H1 (cell line): Measurements from ENCODE around the gene CELF2. TPM values are rescaled to one million over a fixed set of nuclear protein-coding genes. Genes with fewer than 3 reads are reported as not detected.

ENCODE experiments used
- CTCF ChIA-PET: fragments of 300-600 bp; sonication (Branson Sonifier 250); formaldehyde crosslinking; loops from one replicate; lab custom pipeline; 2021; ENCODE audit not compliant: partially characterized antibody; lab: Charles Lee
- POLR2A ChIA-PET: fragments of 300-600 bp; sonication (Branson Sonifier 250); formaldehyde crosslinking; loops from one replicate; lab custom pipeline; 2021; ENCODE audit warnings: inconsistent platforms; ENCODE audit not compliant: partially characterized antibody; lab: Charles Lee
- DNase-seq, 2 experiments: peaks; one replicate each; pipeline versions ENCODE4 v3.0.0 to v3.0.0-alpha.2; 2010 to 2022; ENCODE audit warnings: low spot score in 2 of 2, low read depth in 1 of 2, mixed read lengths in 1 of 2
- FAIRE-seq: peaks from 2 replicates; lab custom pipeline; 2011; peaks lifted over from hg19 to GRCh38; lab: Jason Lieb, UNC
- H2AFZ ChIP-seq: 2 replicates; pipeline ENCODE4 v1.8.1; 2012; ENCODE audit warnings: low read length, inconsistent platforms
- H2AK5ac ChIP-seq: 2 replicates; pipeline ENCODE4 v1.6.1; 2013; ENCODE audit warnings: low read depth, low read length
- H2BK120ac ChIP-seq: replicated peaks from 2 replicates; pipeline ENCODE3; 2013; ENCODE audit warnings: low read depth, low read length, inconsistent platforms
- H2BK12ac ChIP-seq: 2 replicates; pipeline ENCODE4 v1.6.1; 2013; ENCODE audit warnings: low read depth, low read length
- H2BK15ac ChIP-seq: 2 replicates; pipeline ENCODE4 v1.6.1; 2013; ENCODE audit warnings: low read length
- H2BK20ac ChIP-seq: 2 replicates; pipeline ENCODE4 v1.6.1; 2013; ENCODE audit warnings: low read length
- H2BK5ac ChIP-seq: 2 replicates; pipeline ENCODE4 v1.6.1; 2013; ENCODE audit warnings: low read depth, low read length
- H3K14ac ChIP-seq: 2 replicates; pipeline ENCODE4 v1.6.1; 2013; ENCODE audit warnings: inconsistent platforms; ENCODE audit not compliant: insufficient read length
- H3K18ac ChIP-seq: 2 replicates; pipeline ENCODE4 v1.6.1; 2013; ENCODE audit warnings: low read length; ENCODE audit errors: extremely low read depth
- H3K23ac ChIP-seq: 2 replicates; pipeline ENCODE4 v1.6.1; 2013; ENCODE audit warnings: inconsistent platforms; ENCODE audit not compliant: insufficient read length
- H3K23me2 ChIP-seq: 2 replicates; pipeline ENCODE4 v1.6.1; 2013; ENCODE audit warnings: low read depth, low read length
- H3K27ac ChIP-seq: 2 replicates; pipeline ENCODE4 v1.6.1; 2011; ENCODE audit warnings: low read depth, low read length, inconsistent platforms
- H3K27me3 ChIP-seq, 4 experiments: replicated peaks in 1 of 4; 1 replicate in 1 of 4; 2 replicates in 3 of 4; pipeline versions ENCODE4 v1.6.1 to v1.8.1; 2011 to 2013; ENCODE audit warnings: low read length in 3 of 4, mild to moderate bottlenecking in 3 of 4, inconsistent platforms in 2 of 4, mixed read lengths in 2 of 4, moderate library complexity in 1 of 4; ENCODE audit not compliant: control insufficient read depth in 3 of 4, insufficient read depth in 3 of 4; ENCODE audit errors: extremely low read depth in 1 of 4
- H3K36me3 ChIP-seq, 4 experiments: 2 replicates each; pipeline versions ENCODE4 v1.6.1 to v1.8.1; 2011 to 2013; ENCODE audit warnings: mild to moderate bottlenecking in 4 of 4, low read length in 3 of 4, moderate library complexity in 2 of 4, control low read depth in 1 of 4, inconsistent platforms in 1 of 4; ENCODE audit not compliant: insufficient read depth in 4 of 4, control insufficient read depth in 2 of 4
- H3K4ac ChIP-seq: replicated peaks from 2 replicates; pipeline ENCODE3; 2013; ENCODE audit warnings: low read length, low read depth, mixed read lengths, inconsistent platforms; ENCODE audit not compliant: insufficient read length
- H3K4me1 ChIP-seq, 4 experiments: replicated peaks in 1 of 4; 1 replicate in 1 of 4; 2 replicates in 3 of 4; pipeline versions ENCODE4 v1.6.1 to v1.8.1; 2011 to 2013; ENCODE audit warnings: low read length in 3 of 4, inconsistent platforms in 2 of 4, mixed read lengths in 1 of 4; ENCODE audit not compliant: insufficient read depth in 4 of 4, control insufficient read depth in 3 of 4
- H3K4me2 ChIP-seq, 2 experiments: 2 replicates each; pipeline versions ENCODE4 v1.6.1 to v1.8.1; 2011 to 2013; ENCODE audit warnings: low read depth in 2 of 2, low read length in 2 of 2, control low read depth in 1 of 2, inconsistent platforms in 1 of 2, mild to moderate bottlenecking in 1 of 2; ENCODE audit not compliant: insufficient read depth in 1 of 2
- H3K4me3 ChIP-seq, 4 experiments: fragments of 200-600, 300-600 bp in 1 of 4; sonication (generic), shearing (Covaris generic), sonication (Bioruptor Twin) in 1 of 4; 2 replicates each; pipeline versions ENCODE4 v1.5.1 to v1.8.1; 2011 to 2016; ENCODE audit warnings: low read length in 4 of 4, low read depth in 3 of 4, control low read depth in 2 of 4, inconsistent platforms in 2 of 4, mild to moderate bottlenecking in 2 of 4, mixed read lengths in 1 of 4, moderate library complexity in 1 of 4; ENCODE audit not compliant: insufficient read depth in 2 of 4; ENCODE audit errors: extremely low read depth in 1 of 4
- H3K56ac ChIP-seq: replicated peaks from 2 replicates; pipeline ENCODE3; 2013; ENCODE audit warnings: low read depth, mild to moderate bottlenecking, mixed read lengths, low read length, inconsistent platforms; ENCODE audit not compliant: insufficient read length
- H3K79me1 ChIP-seq: 2 replicates; pipeline ENCODE4 v1.6.1; 2013; ENCODE audit warnings: low read depth, low read length, control low read depth
- H3K79me2 ChIP-seq, 2 experiments: 2 replicates each; pipeline versions ENCODE4 v1.6.1 to v1.8.1; 2012 to 2013; ENCODE audit warnings: low read length in 2 of 2, mild to moderate bottlenecking in 2 of 2, inconsistent platforms in 1 of 2; ENCODE audit not compliant: insufficient read depth in 2 of 2, control insufficient read depth in 1 of 2
- H3K9ac ChIP-seq, 4 experiments: replicated peaks in 1 of 4; 1 replicate in 1 of 4; 2 replicates in 3 of 4; pipeline versions ENCODE4 v1.6.1 to v1.8.1; 2011 to 2013; ENCODE audit warnings: low read depth in 3 of 4, low read length in 3 of 4, control low read depth in 2 of 4, mild to moderate bottlenecking in 2 of 4, moderate library complexity in 2 of 4, inconsistent platforms in 1 of 4; ENCODE audit errors: extremely low read depth in 1 of 4
- H3K9me3 ChIP-seq, 2 experiments: 2 replicates each; pipeline versions ENCODE4 v1.6.1 to v1.8.1; 2012 to 2013; ENCODE audit warnings: mild to moderate bottlenecking in 2 of 2, moderate library complexity in 2 of 2, control low read depth in 1 of 2, inconsistent platforms in 1 of 2, low read depth in 1 of 2, low read length in 1 of 2, mixed read lengths in 1 of 2; ENCODE audit not compliant: insufficient read depth in 2 of 2
- H4K20me1 ChIP-seq, 2 experiments: replicated peaks in 1 of 2; 2 replicates each; pipeline versions ENCODE3 to v1.8.1; 2011 to 2013; ENCODE audit warnings: inconsistent platforms in 2 of 2, low read length in 2 of 2, mild to moderate bottlenecking in 1 of 2; ENCODE audit not compliant: insufficient read depth in 2 of 2, control insufficient read depth in 1 of 2
- H4K5ac ChIP-seq: 2 replicates; pipeline ENCODE4 v1.6.1; 2013; ENCODE audit warnings: low read length, low read depth, mixed read lengths, inconsistent platforms; ENCODE audit not compliant: insufficient read length
- H4K8ac ChIP-seq: 2 replicates; pipeline ENCODE4 v1.8.0; 2013; ENCODE audit warnings: mild to moderate bottlenecking, moderate library complexity, low read length, inconsistent platforms; ENCODE audit not compliant: insufficient read depth; ENCODE audit errors: extremely low read depth
- H4K91ac ChIP-seq: replicated peaks from 2 replicates; pipeline ENCODE3; 2013; ENCODE audit warnings: low read length, mixed read lengths, inconsistent platforms; ENCODE audit not compliant: insufficient read length
- NANOG ChIP-seq: IDR thresholded peaks from 2 replicates; pipeline ENCODE4 v1.6.1; 2011; ENCODE audit warnings: low read length, low read depth, mild to moderate bottlenecking, inconsistent platforms; ENCODE audit not compliant: insufficient read depth, poor library complexity, severe bottlenecking
- WGBS, 2 experiments: shearing (Covaris generic) in 1 of 2; methylation state at CpG; one replicate each; pipeline versions ENCODE4 v1.1.6 to v1.1.7; 2013 to 2015; ENCODE audit warnings: low lambda C conversion rate in 2 of 2, mixed read lengths in 2 of 2, inconsistent platforms in 1 of 2, low coverage in 1 of 2, missing lambda C conversion rate in 1 of 2; ENCODE audit not compliant: insufficient replicate concordance in 2 of 2, insufficient coverage in 1 of 2, insufficient read length in 1 of 2; ENCODE audit errors: extremely low coverage in 1 of 2, missing lambda C conversion rate in 1 of 2; 5-methylcytosine and 5-hydroxymethylcytosine counted together
- polyA plus RNA-seq, 7 experiments: library from polyadenylated mRNA; depleted of rRNA in 3 of 7; stranded (reverse) in 5 of 7; unstranded in 2 of 7; fragments of >200 nt in 5 of 7; fragments of 200-250 nt in 2 of 7; gene quantifications; 1 replicate in 5 of 7; 2 replicates in 1 of 7; 4 replicates in 1 of 7; pipeline versions ENCODE4 v1.2.1 to v1.2.3, GENCODE V29; 2011 to 2013; ENCODE audit warnings: missing spikeins in 2 of 7, mixed read lengths in 2 of 7
- total RNA-seq: library from RNA; stranded (reverse); fragmentation: NEBNext Ultra II Directional; extraction: Animal tissue kit (Norgen Biotek cat#: 25700); gene quantifications from 2 replicates; pipeline ENCODE4 v1.2.1, GENCODE V29; 2021

CELF2 gene
- total and polyA plus RNA-seq, 2 of the 8 experiments (the other 6 are each of a cell fraction or from before 2014, with no cell fraction given): 18.3 to 22.7 TPM

GRCh38 chr10:11355592-11355991 lies 337.9 kb downstream of the CELF2 start:
- ChIA-PET CTCF (interaction anchor here (0.6 to 2.0 kb wide), 5 partner anchors 13 to 139 kb away, joined by 3 to 12 read pairs (median 3); no protein-coding TSS in a partner anchor), POLR2A (no interaction called here)
- Histone ChIP-seq H4K5ac (no peak overlapping the region), H3K4me2 (no peak overlapping the region), H3K4me1 (no peaks in the 10 kb centered on the region), H2BK15ac (no peak overlapping the region), H3K14ac (no peak overlapping the region), H2BK120ac (no peak overlapping the region), H3K4ac (no peak overlapping the region), H3K56ac (no peak overlapping the region), H3K79me1 (no peaks in the 10 kb centered on the region), H3K27me3 (no peaks in the 10 kb centered on the region), H2AFZ (no peak overlapping the region; the same call in 1 of the 2 replicates), H3K36me3 (no peaks in the 10 kb centered on the region), H3K27ac (no peak overlapping the region), H3K23ac (no peak overlapping the region), H2BK20ac (no peak overlapping the region), H2BK12ac (no peak overlapping the region), H4K91ac (no peak overlapping the region), H3K9me3 (peaks cover 0 to 7% of the 10 kb centered on the region in 2 experiments; a peak in 1 of 4 replicates), H3K9ac (no peak overlapping the region), H2AK5ac (no peak overlapping the region), H3K23me2 (no peaks in the 10 kb centered on the region), H3K79me2 (no peaks in the 10 kb centered on the region), H4K20me1 (no peaks in the 10 kb centered on the region), H3K18ac (no peak overlapping the region), H2BK5ac (no peak overlapping the region), H3K4me3 (no peak overlapping the region), H4K8ac (no peak overlapping the region)
- FAIRE-seq (no peak), DNase-seq (no peak)
- no peak for TF ChIP-seq NANOG
- 88% methylated on average over 7 of the region's 7 CpGs; no CpG with 5 or more reads in 1 of the 2 experiments for WGBS, 2 experiments
